ENCODE results near the gene MEIKIN.

Gene MEIKIN, protein sequence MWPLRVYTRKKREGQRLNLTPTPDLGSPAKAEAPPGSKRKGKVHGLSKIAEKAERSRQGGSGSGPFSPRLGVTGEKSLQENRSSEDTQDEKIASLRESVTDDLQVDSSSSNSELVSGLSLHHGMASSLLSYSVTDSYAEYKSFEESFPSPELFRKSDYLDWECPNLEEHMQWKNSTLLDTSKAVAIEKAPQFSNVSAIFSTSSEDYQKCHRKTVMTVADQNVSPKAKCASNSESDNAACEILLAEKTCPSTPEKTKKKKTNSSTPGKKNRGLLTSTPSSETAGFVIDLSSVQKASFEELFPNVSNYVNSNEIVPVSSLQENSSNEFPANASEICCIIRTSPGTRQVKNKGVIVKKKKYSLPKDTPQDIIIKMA

DNA sequence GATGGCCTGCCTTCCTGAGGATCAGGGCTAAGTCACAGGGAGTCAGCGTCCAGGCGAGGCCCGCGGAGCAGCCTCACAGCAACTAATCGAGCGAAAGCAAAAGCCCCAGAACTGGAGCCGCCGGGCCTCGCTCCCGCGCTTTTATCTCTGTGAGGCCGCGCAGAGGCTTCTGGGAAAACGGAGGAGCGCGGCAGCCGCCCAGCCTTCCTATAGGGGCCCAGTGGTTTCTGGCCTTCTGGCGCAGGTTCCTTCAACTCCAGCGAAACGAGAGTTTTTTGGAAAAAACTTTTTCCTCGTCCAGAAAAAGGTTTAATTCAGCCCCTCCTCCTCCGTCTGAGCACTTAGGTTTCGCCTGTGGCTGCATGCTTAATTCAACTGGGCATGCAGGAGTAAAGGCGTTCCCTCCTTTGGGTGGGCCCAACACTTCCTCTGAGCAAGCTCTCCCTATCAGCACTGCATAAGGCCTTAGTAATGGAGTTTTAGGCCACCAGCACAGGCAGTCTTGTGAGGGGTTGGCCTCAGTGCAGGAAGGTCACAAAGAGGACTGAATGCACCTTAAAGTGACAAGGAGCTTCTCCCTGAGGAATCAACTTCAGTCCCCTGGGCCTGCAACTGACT is at the start of gene MEIKIN:
TSS of gene MEIKIN (minus strand) at position 113 of the 618 bp plus-strand sequence. CDS start 158 bp downstream, outside the sequence.
- DNase-seq: no peak

DNA sequence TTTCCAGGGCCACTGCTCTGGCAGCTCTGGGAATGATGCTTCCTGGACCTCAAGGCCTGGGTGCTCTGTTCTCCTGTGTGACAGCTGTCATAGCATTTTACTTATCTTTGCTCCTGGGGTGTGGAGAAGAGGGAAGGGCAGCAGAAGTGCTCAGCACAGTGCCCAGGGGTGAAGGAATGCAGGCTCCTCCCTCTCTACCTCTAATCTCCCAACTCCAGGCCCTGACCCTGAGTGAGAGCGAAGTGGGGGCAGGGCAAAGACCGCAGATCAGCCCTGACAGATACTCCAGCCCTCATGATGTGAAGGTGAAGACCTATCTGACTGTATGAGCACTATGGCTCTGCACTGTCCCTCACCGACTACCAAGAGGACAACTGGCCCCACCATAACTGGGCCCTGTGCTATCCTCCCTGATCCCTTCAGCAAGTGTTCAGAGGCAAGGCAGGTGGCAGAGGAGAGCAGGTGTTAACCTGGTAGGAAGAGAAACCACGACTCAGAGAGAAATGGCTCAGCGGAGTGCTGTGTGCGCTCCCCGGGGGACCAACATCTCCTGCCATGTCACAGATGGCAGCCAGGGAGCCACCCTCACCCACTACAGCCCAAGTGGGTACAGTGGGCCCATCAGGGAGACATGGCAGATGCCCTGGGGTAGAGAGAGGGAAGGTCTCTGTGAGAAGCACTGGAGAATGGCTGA is 49.2 kb upstream of the MEIKIN start:
- no peak for DNase-seq

DNA sequence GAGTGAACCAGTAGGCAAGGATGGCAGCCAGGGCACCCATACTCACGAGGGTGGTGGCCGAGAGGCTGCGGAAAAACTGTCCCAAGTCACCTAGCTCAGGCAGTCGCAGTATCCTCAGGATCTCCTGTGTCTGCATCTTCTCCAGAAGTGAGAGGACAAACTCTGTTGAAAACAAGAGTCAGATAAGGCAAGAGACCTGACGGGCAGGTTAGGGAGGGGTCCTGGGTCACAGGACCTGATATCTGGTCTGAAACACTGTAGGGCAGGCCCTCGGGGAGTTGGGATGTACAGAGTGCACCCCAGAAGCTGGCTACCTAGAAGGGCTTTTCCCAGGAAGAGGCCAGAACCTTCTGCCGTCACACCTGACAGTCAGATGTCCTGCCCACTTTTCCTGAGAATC is 48.6 kb upstream of the MEIKIN start:
- DNase-seq: no peak

DNA sequence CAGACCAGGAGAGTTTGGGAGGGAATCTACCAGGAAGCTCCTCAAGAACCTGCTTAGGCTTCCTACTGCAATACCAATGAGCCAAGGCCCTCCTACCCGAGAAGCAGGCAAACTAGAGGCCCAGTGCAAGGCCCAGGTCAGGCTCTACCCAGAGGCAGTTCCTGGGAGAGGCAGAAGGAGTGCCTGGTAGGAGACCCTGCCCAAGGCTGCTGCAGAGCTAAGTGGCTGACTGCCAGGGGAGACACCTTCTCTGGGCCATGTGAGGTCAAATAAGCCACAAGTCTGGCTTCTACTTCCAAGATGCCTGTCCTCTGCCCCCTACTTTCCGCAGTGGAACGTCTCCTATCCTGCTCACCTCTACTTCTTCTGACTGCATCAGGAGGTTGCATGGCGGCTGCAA is 48.2 kb upstream of the MEIKIN start:
- no peak for DNase-seq

DNA sequence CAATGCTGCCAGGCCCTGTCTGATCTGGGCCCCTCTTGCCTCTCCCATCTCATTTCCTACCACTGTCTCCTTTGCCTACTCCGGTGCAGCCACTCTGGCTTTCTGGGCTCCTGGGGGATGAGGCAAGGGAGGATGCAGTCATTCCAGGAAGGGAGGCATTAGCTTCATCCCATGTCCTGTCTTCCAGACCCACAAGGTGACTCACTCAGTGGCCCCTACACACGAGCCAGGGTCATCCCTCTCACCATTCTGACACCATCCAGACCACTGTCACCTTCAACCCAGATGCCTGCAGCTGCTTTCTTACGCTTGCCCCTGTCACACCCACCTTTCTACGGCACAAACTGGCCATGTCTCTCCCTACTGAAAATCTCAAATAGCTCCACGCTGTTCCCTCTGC is 46.9 kb upstream of the MEIKIN start:
- DNase-seq: no peak

DNA sequence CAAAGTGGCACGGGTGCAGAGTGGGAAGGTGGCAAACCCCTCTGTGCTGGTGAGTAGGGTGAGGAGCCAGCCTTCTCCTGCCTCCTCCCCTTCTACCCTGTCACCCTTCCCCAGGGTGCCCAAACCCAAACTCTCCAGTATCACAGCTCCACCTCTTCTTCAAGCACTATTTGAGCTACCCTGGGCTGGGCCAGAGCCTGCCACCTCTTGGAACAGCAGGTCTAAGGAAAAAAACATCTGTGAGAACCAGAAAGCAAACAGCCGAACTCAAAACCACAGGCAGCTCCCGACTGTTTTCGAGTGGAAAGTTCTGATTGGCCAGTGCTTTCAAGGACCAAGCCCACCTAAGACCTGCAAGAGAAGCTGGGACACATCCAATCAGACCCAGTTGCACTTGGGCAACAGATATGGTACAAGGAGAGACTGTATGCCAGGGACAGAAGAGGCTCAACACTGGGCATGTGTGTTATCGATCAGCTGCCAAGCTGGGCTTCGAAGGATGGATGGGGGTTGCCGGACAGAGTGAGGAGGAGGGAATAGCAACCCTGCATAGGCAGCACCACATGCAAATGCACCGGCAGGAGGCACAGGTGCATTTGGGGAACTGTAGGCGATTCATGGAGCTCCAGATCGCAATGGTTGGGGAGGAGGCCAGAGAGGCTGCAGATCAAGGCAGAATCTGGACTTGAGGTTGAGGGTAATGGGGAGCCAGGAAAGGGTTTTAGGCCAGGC is 46.3 kb upstream of the MEIKIN start:
- no peak for DNase-seq

DNA sequence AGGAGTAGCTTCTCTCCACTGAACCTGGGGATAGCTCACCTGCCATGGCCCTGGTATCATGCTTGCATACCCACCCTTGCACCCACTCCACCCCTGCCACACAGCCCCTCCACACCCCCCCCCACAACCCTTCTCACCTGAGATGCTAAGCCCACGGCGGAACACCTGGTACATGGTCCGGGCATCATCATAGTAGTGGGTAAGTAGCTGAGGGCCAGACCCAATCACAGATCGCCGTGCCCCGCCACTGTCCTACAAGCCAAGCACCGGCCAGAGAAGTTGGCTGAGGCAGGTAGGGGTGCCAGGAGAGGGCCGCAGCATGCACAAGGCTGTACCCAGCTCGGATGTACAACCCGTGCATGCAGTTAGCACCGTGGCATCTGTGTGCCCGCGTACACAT is 45.3 kb upstream of the MEIKIN start:
- no peak for DNase-seq

DNA sequence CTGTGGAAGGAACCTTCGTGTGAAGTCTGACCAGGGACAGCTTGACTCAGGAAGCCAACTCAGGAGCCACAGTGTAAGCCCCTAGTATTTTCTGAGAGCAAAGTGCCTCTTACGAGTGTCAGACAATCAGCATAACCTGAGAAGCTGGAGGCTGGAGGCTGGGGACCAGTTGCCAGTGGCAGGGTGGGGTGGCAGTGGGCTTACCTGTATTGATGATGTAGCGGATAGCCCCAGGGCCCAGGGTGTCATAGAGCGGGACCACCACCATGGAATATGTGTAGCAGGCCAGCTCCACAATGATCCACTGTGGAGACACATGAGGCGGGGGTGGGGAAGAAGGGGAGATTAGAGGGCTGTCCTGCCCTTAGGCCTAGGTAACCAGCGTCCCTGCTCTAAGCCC is 43.1 kb upstream of the MEIKIN start:
- DNase-seq: no peak

DNA sequence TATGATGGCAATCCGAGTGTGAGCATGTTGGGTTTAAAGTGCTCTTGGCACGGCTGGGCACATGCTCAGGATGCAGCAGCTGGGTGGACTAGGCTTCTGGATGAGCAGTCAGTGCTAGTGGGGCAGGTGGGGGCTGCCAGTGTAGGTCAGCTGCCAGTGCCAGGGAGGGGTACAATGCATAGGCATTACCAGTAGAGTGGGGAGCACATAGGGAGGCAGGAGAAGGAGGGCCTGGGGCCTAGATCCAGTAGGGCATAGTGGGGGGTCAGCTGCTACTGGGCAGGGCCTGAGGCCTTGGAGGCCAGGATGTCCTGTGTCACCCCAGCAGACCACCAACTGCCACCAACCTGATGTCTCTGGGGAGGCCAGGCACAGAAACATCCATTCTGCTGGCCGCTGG is 41.8 kb upstream of the MEIKIN start:
- no peak for DNase-seq

DNA sequence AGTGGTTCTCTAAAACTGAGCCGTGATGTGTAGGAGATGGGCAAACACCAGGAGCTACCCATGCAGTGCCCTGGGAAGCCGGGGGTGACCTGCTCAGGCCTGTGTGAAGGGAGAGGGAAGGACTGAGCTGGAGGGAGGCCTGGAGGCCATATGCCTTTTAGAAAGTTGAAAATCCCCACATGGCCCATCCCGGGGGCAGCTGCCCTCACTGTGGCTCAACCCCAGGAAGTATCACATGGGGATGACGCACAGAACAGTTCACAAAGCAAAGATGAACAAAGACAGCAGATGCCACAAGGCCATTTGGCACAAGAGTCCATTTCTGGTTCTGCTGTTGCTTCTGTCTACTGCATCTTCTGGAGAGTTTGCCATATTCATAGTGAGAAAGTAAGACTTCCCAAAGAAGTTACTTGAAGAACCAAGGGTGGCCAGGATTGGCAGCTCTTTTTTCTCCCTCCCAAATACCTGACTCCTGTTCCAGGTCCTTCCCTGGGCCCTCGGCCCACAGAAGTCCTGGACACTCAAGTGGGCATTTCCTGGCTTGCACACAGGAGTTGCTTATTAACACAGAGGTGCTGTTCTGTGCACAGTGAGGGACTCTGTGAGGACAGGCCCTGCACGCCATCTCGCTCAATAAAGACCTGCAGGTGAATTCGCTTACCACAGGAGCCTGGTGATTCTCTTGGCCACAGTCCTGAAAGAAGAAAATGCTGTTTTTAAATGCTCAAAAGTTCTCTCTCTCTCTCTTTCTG is 40.9 kb upstream of the MEIKIN start:
- no peak for DNase-seq

DNA sequence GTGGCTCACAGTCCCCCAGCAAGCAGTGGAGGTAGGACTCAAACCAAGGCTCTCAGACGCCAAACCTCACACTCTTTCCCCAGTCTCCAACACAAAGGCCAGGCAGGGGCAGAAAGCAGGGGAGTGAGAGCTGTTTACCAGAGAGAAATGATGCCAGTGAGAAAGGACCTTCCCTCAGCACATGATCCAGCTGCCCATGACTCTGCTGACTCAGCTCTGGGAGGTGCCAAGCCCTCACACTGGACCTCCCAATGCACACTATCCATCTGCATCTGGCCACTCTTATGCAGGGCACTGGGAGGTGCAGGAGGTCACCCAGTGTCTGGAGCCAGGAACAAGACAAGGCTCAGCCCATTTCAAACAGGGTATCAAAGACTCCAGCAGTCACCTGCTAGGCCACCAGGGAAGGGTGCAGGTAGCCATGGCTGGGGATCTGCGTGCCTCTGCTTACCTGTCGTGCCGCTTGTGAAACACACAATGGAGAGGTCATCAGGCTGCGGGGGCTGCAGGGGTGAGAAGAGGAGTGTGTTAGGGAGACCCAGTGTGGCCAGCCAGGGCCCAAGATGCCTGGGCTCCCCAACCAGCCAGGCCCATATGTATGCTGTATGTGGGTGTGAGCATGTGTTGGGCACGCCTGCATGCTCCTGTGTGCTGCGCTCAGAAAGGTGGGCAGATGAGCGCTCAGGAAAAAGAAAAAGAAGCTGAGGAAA is 39.6 kb upstream of the MEIKIN start:
- no peak for DNase-seq

DNA sequence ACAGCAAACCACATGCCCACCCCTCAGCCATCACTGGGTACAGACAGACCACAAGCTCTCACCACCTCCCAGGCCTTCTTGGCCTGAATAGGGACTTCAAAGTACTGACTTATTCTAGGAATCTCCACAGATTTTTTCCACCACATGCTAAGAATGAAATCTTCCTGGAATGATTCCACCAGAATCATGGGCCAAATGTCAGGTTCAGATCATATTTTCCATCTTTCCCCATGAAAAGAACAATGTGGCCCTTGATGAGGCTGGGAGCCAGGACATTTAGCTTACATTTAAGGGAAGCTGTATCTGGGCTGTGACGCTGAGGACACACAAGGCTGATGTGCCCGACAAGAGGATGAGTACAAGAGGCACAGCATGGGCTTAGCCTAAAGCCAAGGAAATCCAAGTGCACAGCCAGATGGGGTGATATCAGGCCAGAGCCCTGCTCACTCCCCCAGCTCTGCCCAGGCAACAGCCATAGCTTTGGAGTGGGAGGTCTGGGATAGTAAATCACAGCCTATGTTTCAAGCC is 37.8 kb upstream of the MEIKIN start:
- no peak for DNase-seq

DNA sequence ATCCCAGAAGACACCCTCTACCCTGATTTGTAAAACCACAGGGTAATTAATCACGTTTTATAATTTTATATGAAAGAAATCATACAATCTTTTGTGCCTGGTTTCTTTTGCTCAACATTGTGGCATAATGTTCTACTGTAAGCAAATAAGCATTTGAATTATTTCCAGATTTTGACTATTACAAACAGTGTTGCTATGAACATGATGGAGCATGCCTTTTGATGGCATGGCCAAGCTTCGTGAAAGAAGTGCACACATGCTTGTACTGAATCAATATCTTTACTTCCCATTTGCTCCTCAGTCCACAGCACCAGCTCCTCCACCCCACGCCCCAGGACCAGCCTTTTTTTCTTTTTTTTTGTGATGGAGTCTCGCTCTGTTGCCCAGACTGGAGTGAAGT is 36.1 kb upstream of the MEIKIN start:
- DNase-seq: no peak

DNA sequence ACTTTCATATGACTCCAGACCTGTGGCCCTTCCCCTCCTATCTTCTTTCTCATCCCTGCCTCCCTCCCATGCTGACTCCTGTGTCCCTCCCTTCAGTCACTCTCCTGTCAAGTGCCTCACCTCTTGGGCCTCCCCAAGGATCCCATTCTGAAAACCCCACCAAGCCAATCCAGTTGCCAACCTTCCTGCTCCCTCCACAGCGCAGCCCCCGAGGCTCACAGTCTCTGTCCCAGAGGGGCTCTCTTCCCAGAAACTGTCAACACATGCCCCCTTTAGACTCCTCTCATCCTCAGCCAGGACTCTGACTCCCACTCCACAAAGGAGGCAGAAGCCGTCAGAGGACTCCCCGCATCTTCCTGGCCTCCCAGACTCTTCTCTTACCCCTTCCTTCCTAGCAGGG is 35.2 kb upstream of the MEIKIN start:
- DNase-seq: no peak

DNA sequence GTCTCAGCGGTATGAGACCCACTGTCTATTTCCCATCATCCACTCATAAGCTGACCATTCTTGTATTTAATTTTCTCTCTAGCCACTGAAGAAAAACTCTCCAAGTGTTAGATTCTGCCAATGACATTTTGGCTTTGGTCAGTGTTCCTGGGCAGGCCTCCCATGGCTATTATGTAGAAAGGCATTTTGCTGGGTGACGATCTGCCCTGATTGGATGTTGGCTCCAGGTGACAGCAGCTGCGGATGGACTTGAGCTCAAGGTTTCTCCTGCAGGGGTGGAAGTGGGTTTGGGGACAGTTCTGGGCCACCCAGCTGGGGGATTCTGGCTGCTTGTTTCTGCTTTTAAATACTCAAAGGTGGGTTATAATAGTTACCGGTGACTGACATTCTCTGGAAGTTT is 34.4 kb upstream of the MEIKIN start:
- DNase-seq: no peak

DNA sequence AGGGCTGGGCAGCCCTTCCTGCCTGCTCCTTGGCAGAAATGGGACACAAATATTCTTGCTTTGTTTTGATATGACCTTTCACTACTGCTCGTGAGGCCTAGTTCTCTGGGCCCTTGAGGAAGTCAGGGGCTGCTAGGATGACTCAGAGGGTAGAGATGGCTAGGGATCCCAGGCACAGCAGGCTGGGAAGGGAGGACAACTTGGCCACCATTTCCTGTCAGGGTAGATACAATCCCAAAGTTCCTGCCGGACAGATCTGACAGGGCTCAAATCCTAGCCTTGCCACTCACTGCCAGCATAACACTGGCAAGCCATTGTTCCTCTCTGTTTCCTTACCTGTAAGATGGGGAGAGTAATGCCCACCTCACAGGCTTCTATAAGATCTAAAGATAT is 31.7 kb upstream of the MEIKIN start:
- DNase-seq: no peak

DNA sequence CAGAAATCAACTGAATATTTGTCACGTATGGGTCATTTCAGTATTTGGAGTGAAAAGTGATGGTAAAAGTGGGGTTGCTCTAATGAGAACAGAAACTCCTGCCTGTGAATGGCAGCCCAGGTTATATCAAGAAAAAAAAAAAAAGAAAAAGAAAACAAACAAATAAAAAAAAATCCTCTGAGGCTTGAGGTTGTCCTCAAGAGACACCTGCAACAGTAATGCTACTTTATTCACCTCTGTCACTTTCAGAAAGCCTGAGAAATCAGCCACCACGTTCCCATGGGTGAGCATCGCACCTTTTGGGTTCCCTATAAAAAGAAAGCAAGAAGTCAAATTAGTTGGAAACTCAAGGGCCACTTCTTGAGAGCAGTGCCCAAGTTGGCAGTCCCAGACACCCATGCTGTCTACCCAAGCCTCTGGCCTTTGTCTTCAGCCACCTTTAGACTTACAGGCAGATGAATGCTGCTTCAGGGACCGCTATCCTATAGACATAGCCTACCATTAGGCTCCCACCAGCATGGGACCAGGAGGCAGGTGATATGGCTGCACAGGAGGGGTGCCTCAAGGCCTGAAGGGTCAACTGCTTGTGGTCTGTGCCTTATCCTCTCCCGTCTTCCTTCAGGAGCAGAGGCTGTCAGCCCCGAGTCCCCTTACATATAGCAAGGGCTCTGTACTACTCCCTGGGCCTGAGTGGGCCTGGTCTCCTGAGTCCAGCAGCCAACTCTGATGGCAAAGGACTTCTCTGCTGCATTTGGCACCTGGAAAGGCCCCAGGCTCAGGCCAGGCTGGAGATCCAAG is 31.1 kb upstream of the MEIKIN start:
- no peak for DNase-seq

DNA sequence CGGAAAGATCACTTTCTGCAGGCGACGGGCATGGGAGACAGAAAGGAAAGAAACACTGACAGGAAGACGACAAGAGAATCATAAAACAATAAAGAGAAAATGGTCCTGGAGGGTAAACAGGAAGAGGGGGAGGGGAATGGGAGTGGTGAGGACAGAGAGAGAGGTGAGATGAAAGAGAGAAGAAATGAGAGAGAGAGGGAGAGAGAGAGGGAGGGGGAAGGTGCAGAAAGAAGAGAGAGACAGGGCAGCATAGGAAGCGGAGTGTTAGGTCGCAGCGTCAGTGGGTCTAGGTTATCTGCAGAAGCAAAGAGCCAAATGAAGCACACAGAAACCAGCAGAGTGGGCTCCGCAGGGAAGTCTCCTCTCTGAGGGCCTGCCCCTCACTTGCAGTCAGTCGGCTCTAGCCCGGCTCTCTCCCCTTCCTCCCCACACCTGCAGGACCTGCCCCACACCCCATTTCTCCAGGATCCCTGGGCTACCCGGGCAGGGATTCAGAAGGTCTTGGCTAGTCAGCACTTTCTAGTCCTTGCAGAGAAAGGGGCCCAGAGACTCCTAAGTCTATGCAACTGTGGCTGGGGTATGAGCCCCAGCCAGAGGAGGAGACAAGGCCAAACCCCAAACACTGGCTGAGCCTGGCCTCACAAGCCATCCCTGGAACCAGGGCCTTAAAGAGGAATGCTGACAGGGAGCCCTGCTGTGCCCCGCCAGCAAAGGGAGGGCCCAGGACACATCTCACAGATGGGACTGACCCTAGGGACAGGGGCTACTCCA is 29.7 kb upstream of the MEIKIN start:
- DNase-seq: no peak

DNA sequence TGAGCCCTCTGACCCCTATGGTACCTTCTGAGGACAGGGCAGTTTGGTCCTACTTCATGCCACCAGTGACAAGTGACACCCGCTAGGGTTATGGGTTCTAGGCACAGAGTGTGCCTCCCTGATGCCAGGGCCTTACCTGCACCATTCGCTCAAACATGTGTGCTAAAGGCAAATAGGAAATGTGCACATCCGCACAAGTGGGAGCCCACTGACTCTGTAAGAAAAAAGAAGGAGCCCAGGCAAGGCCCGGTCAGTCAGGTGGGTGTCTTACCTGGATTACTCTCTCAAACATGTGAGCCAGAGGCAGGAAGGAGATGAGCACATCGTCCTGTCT is 29.1 kb upstream of the MEIKIN start:
- no peak for DNase-seq

DNA sequence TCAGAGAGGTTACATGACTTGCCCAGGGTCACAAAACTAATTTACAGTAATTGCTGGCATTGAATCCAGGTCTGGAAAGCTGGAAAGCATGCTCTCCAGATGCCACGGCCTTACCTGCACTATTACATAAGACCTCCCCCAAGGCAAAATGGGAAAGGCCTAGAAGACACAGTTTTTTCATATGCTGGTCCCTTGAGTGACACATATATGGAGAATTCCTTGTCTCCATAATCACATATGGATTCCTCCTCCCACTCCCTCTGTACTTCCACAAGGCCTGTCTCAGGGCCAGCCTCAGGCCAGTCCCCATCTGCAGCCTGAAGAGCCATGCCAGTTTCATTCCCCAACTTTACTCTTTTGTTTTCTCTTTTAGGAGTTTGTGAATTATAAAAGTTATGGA is 28.6 kb upstream of the MEIKIN start:
- DNase-seq: no peak
